RWPE1 (cell line): ENCODE measurements around the gene IMMP2L.

Experiments used
- CTCF ChIA-PET: fragments of 350-600 bp; sonication (Branson Sonifier 250); formaldehyde crosslinking; extraction: SDS; loops from one replicate; lab custom pipeline; 2021; lab: Yijun Ruan, JAX
- POLR2A ChIA-PET: fragments of 400-600 bp; formaldehyde crosslinking; extraction: SDS; loops from one replicate; lab custom pipeline; 2020; ENCODE audit warnings: antibody characterized with exemption; ENCODE audit not compliant: low non-redundant PET; lab: Yijun Ruan, JAX
- DNase-seq: peaks from one replicate; pipeline ENCODE4 v3.0.0; 2012; ENCODE audit warnings: low spot score
- H3K27ac ChIP-seq: fragments of 450-650 bp; 2 replicates; pipeline ENCODE4 v1.5.1; 2017
- CTCF ChIP-seq: fragments of 450-650 bp; conservative IDR thresholded peaks from 2 replicates; pipeline ENCODE4 v1.5.1; 2017; ENCODE audit warnings: low read depth, mild to moderate bottlenecking

IMMP2L gene

GRCh38 chr7:111091593-111092358, 470.5 kb downstream of the IMMP2L start:
- TF ChIP-seq CTCF: no peak
- no peak overlapping the region for H3K27ac ChIP-seq
- DNase-seq: no peak
- ChIA-PET POLR2A (no interaction called here), CTCF (no interaction called here)

GRCh38 chr7:111090846-111091245, 471.4 kb downstream of the IMMP2L start, which contains the start of gene LRRN3:
Gene LRRN3 (plus strand): TSS chr7:111091127. CDS start chr7:111122773, 31,646 bp downstream.
- ChIA-PET CTCF (interaction anchor here (0.6 to 0.8 kb wide), 2 partner anchors 86 to 230 kb away, joined by 3 to 5 read pairs; no protein-coding TSS in a partner anchor), POLR2A (no interaction called here)
- DNase-seq: no peak
- H3K27ac ChIP-seq: no peak within 1 kb of the TSS
- no peak for TF ChIP-seq CTCF

GRCh38 chr7:111089822-111090426, 472.4 kb downstream of the IMMP2L start:
- peak; percentile 41 for DNase-seq
- TF ChIP-seq CTCF: peak; percentile 87
- POLR2A ChIA-PET: no interaction called here
- no peak overlapping the region for H3K27ac ChIP-seq
- CTCF ChIA-PET: interaction anchor here (0.8 kb wide), 1 partner anchor 231 kb away, joined by 5 read pairs; no protein-coding TSS in a partner anchor

- TF ChIP-seq CTCF: no peak
- POLR2A ChIA-PET: no interaction called here
These were observed 474.0 kb downstream of the IMMP2L start for GRCh38 chr7:111088328-111088727.

GRCh38 chr7:111086532-111086931, 475.8 kb downstream of the IMMP2L start:
- POLR2A ChIA-PET: no interaction called here
- DNase-seq: no peak
- CTCF ChIA-PET: interaction anchor here (0.7 to 1.0 kb wide), 3 partner anchors 22 to 1715 kb away, joined by 3 to 4 read pairs (median 3); no protein-coding TSS in a partner anchor
- no peak overlapping the region for H3K27ac ChIP-seq
- no peak for TF ChIP-seq CTCF

More at GRCh38 chr7:111088328-111088727, 474.0 kb downstream of the IMMP2L start:
- CTCF ChIA-PET: no interaction called here
- no peak overlapping the region for H3K27ac ChIP-seq
- DNase-seq: no peak

GRCh38 chr7:111085356-111085755, 476.9 kb downstream of the IMMP2L start:
- DNase-seq: no peak
- ChIA-PET CTCF (no interaction called here), POLR2A (no interaction called here)
- H3K27ac ChIP-seq: no peak overlapping the region
- no peak for TF ChIP-seq CTCF
